Peyer's patch (tissue), 4 donors: ENCODE data around the gene IL6.

Experiments
- CTCF ChIP-seq, 6 experiments: fragments of 450-650 bp in 4 of 6; fragments of 200-600 bp in 2 of 6; sonication (generic) in 1 of 6; IDR thresholded peaks; one replicate each; pipeline ENCODE4 v1.5.1; 2017 to 2019; ENCODE audit warnings: antibody characterized with exemption in 6 of 6, mild to moderate bottlenecking in 3 of 6, moderate library complexity in 1 of 6
- POLR2A ChIP-seq, 2 donors: fragments of 450-650 bp; IDR thresholded peaks; one replicate each; pipeline ENCODE4 v1.5.1; 2017; ENCODE audit warnings: antibody characterized with exemption in 2 of 2, mild to moderate bottlenecking in 2 of 2, moderate library complexity in 2 of 2

- TF ChIP-seq CTCF (IDR thresholded peaks at IDR 0.05) (no peak), POLR2A (IDR thresholded peaks at IDR 0.05) (no peak)
Measured at GRCh38 chr7:22771194-22771871, 44.3 kb downstream of the IL6 start.
